HepG2 (cell line): ENCODE data around the gene TOLLIP. TPM values are rescaled to one million over a fixed set of nuclear protein-coding genes. Genes with fewer than 3 reads are reported as not detected.
A peak's percentile ranks its signal among the peaks of the same experiment; 100 is the strongest.

Experiments
- ATAC-seq: fragments of 200-7000 bp; cut with Tn5 transposase; 3 replicates; pipeline ENCODE4 v1.9.1; 2020; ENCODE audit warnings: mild to moderate bottlenecking, moderate library complexity
- BruUV-seq: library from RNA; stranded (reverse); fragments of 400-500 nt; replicated peaks from 2 replicates; lab custom pipeline; 2021; lab: Mats Ljungman, UMichigan
- CTCF ChIA-PET: fragments of 300-600 bp; formaldehyde crosslinking; extraction: SDS; loops from one replicate; lab custom pipeline; 2021; ENCODE audit warnings: low total read pairs, inconsistent platforms, low intra/inter-chr PET ratio; lab: Yijun Ruan, JAX
- POLR2A ChIA-PET: fragments of 350-600 bp; sonication (Branson Sonifier 250); formaldehyde crosslinking; loops from one replicate; lab custom pipeline; 2020; ENCODE audit warnings: antibody characterized with exemption, inconsistent platforms; lab: Yijun Ruan, JAX
- DNase-seq: peaks from one replicate; pipeline ENCODE4 v3.0.0-alpha.2; 2015; ENCODE audit warnings: low spot score
- FAIRE-seq: peaks from 3 replicates; lab custom pipeline; 2011; peaks lifted over from hg19 to GRCh38; lab: Jason Lieb, UNC
- H2AFZ ChIP-seq: one replicate; pipeline ENCODE4 v1.6.1; 2011; ENCODE audit warnings: low read length, inconsistent platforms
- H3K27ac ChIP-seq: fragments of 300-600 bp; 3 replicates; pipeline ENCODE4 v1.8.0; 2011; ENCODE audit warnings: mixed run types, mild to moderate bottlenecking, mixed read lengths, low read length, inconsistent platforms; ENCODE audit not compliant: insufficient read depth; ENCODE audit errors: extremely low read length
- H3K27me3 ChIP-seq, 2 experiments: fragments of 200-600 bp in 1 of 2; 2 replicates in 1 of 2; 3 replicates in 1 of 2; pipeline versions ENCODE4 v1.6.0 to v1.8.0; 2011; ENCODE audit warnings: low read length in 2 of 2, mild to moderate bottlenecking in 2 of 2, moderate library complexity in 2 of 2, inconsistent platforms in 1 of 2; ENCODE audit not compliant: insufficient read depth in 2 of 2, control insufficient read depth in 1 of 2
- H3K36me3 ChIP-seq, 2 experiments: fragments of 200-600 bp in 1 of 2; replicated peaks in 1 of 2; 2 replicates in 1 of 2; 3 replicates in 1 of 2; pipeline versions ENCODE4 v1.5.1 to v1.8.0; 2011; ENCODE audit warnings: low read length in 2 of 2, inconsistent platforms in 1 of 2; ENCODE audit not compliant: insufficient read depth in 2 of 2, control insufficient read depth in 1 of 2
- H3K4me1 ChIP-seq: 2 replicates; pipeline ENCODE4 v1.5.1; 2012; ENCODE audit warnings: low read length, inconsistent platforms; ENCODE audit not compliant: insufficient read depth
- H3K4me2 ChIP-seq: 2 replicates; pipeline ENCODE4 v1.6.0; 2011; ENCODE audit warnings: low read depth, low read length, inconsistent platforms
- H3K4me3 ChIP-seq, 3 experiments: fragments of 200-600 bp in 1 of 3; sonication (generic), shearing (Covaris generic) in 1 of 3; replicated peaks in 1 of 3; 2 replicates each; pipeline ENCODE4 v1.5.1; 2011 to 2016; ENCODE audit warnings: low read length in 3 of 3, inconsistent platforms in 2 of 3, low read depth in 2 of 3, mild to moderate bottlenecking in 2 of 3, control low read depth in 1 of 3, mixed read lengths in 1 of 3; ENCODE audit not compliant: insufficient read depth in 1 of 3
- H3K79me2 ChIP-seq: one replicate; pipeline ENCODE4 v1.6.1; 2011; ENCODE audit warnings: low read length, inconsistent platforms; ENCODE audit not compliant: insufficient read depth
- H3K9ac ChIP-seq: 2 replicates; pipeline ENCODE4 v1.6.0; 2011; ENCODE audit warnings: mild to moderate bottlenecking, low read depth, low read length, inconsistent platforms; ENCODE audit not compliant: insufficient read depth
- H3K9me3 ChIP-seq: 2 replicates; pipeline ENCODE4 v1.5.1; 2012; ENCODE audit warnings: mild to moderate bottlenecking, low read length
- H4K20me1 ChIP-seq: 2 replicates; pipeline ENCODE4 v1.6.0; 2011; ENCODE audit warnings: inconsistent platforms, mild to moderate bottlenecking, low read length, moderate library complexity; ENCODE audit not compliant: insufficient read depth
- ARNT2 ChIP-seq: sonication (generic); formaldehyde crosslinking; IDR thresholded peaks from 2 replicates; pipeline ENCODE4 v1.8.0; 2022; ENCODE audit warnings: mild to moderate bottlenecking, low read depth, missing genetic modification reagents, moderate library complexity
- CREB1 ChIP-seq, 2 experiments: fragments of 450-650 bp in 1 of 2; IDR thresholded peaks; 2 replicates each; pipeline ENCODE4 v1.6.1; 2016 to 2017; ENCODE audit warnings: control low read depth in 1 of 2, mild to moderate bottlenecking in 1 of 2, missing compliant biosample characterization in 1 of 2, missing genetic modification characterization in 1 of 2
- IKZF1 ChIP-seq: fragments of 450-650 bp; IDR thresholded peaks from 2 replicates; pipeline ENCODE4 v1.7.1; 2016
- SP5 ChIP-seq: IDR thresholded peaks from 2 replicates; pipeline ENCODE4 v1.6.1; 2016; ENCODE audit warnings: low read depth, borderline replicate concordance
- YEATS4 ChIP-seq: sonication (generic); formaldehyde crosslinking; IDR thresholded peaks from 2 replicates; pipeline ENCODE4 v1.4.0; 2020; ENCODE audit warnings: missing genetic modification reagents, borderline replicate concordance
- ZFP62 ChIP-seq: sonication (generic); formaldehyde crosslinking; IDR thresholded peaks from 2 replicates; pipeline ENCODE4 v1.4.0; 2020; ENCODE audit warnings: missing genetic modification reagents
- ZNF431 ChIP-seq: sonication (generic); formaldehyde crosslinking; IDR thresholded peaks from 2 replicates; pipeline ENCODE4 v1.9.0; 2022; ENCODE audit warnings: missing genetic modification reagents, low read depth, mild to moderate bottlenecking, borderline replicate concordance
- ZNF816 ChIP-seq: sonication (generic); formaldehyde crosslinking; IDR thresholded peaks from 2 replicates; pipeline ENCODE4 v1.8.0; 2022; ENCODE audit warnings: missing genetic modification reagents, mild to moderate bottlenecking, borderline replicate concordance
- ZSCAN25 ChIP-seq: sonication (generic); formaldehyde crosslinking; IDR thresholded peaks from 2 replicates; pipeline ENCODE4 v1.8.0; 2022; ENCODE audit warnings: mild to moderate bottlenecking, missing genetic modification reagents
- WGBS: methylation state at CpG from one replicate; pipeline ENCODE4 v1.1.6; 2017; ENCODE audit warnings: low lambda C conversion rate; 5-methylcytosine and 5-hydroxymethylcytosine counted together
- in situ Hi-C: cut with HindIII; loops from 2 replicates; pipeline ENCODE4 v1.10.0; 2017; ENCODE audit warnings: low pct_unique_long_range_greater_than_20kb; ENCODE audit not compliant: extremely low pct_ligation_motif_present
- intact Hi-C: fragments of 100-400 bp; cut with micrococcal nuclease; formaldehyde crosslinking; loops from one replicate; pipeline ENCODE4 v1.10.0; 2022; ENCODE audit not compliant: unreplicated experiment
- polyA plus RNA-seq, 8 experiments: library from polyadenylated mRNA; depleted of rRNA in 3 of 8; stranded (reverse) in 7 of 8; unstranded in 1 of 8; fragments of >200 nt; fragmentation: Illumina TruSeq in 4 of 8; extraction: Trizol in 4 of 8; gene quantifications; 2 replicates each; pipeline versions ENCODE4 v1.2.1 to v1.2.3, GENCODE V29; 2011 to 2016; ENCODE audit warnings: low read depth in 4 of 8, missing spikeins in 1 of 8, mixed read lengths in 1 of 8; ENCODE audit not compliant: insufficient read depth in 1 of 8
- total RNA-seq, 5 experiments: library from RNA; depleted of rRNA; stranded (reverse); fragments of >200 nt; fragmentation: Illumina TruSeq; extraction: Trizol; gene quantifications; 2 replicates each; pipeline ENCODE4 v1.2.3, GENCODE V29; 2016; ENCODE audit warnings: low read depth in 1 of 5
- TF ChIP-seq, protein P1 (sequence below): sonication (generic); formaldehyde crosslinking; IDR thresholded peaks from 2 replicates; pipeline ENCODE4 v1.8.0; 2022; ENCODE audit warnings: mild to moderate bottlenecking, missing genetic modification reagents, moderate library complexity
- TF ChIP-seq, protein P2 (sequence below): IDR thresholded peaks from 2 replicates; pipeline ENCODE4 v1.6.1; 2016; ENCODE audit warnings: low read depth, borderline replicate concordance
- TF ChIP-seq, protein P3 (sequence below): sonication (generic); formaldehyde crosslinking; IDR thresholded peaks from 2 replicates; pipeline ENCODE4 v1.8.0; 2023; ENCODE audit warnings: mild to moderate bottlenecking, missing genetic modification reagents
- TF ChIP-seq, protein P4 (sequence below): sonication (generic); formaldehyde crosslinking; IDR thresholded peaks from 2 replicates; pipeline ENCODE4 v1.4.0; 2020; ENCODE audit warnings: mild to moderate bottlenecking, missing genetic modification reagents

Gene TOLLIP
- total and polyA plus RNA-seq, 2 of the 13 experiments (the other 11 are each of a cell fraction or from before 2014, with no cell fraction given) = 25.9 to 47.5 TPM

DNA sequence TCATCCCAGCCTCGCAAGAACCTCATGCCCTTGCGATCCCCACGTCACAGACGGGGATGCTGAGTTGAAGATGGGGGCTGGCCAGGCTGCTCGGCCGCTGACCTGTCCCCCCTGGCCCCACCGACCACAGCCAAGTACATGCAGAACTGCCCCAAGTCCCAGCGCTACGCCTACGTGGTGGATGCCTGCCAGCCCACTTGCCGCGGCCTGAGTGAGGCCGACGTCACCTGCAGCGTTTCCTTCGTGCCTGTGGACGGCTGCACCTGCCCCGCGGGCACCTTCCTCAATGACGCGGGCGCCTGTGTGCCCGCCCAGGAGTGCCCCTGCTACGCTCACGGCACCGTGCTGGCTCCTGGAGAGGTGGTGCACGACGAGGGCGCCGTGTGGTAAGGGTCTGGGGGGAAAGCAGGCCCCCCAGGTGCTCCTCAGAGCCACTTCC, 76.5 kb downstream of the TOLLIP start:
- Histone ChIP-seq H3K27ac (no peak overlapping the region), H3K9me3 (no peaks in the 10 kb centered on the region), H4K20me1 (no peaks in the 10 kb centered on the region), H3K79me2 (no peaks in the 10 kb centered on the region), H3K4me1 (no peaks in the 10 kb centered on the region), H2AFZ (no peak overlapping the region), H3K4me3 (no peak overlapping the region), H3K27me3 (peaks cover 2% of the 10 kb centered on the region in 2 experiments; a peak in 3 of 5 replicates), H3K9ac (no peak overlapping the region), H3K36me3 (no peaks in the 10 kb centered on the region), H3K4me2 (no peak overlapping the region)
- no peak for ATAC-seq
- intact Hi-C loops (loop anchor here (1.0 kb wide), 1 partner anchor 30 kb away; no protein-coding TSS in a partner anchor), in situ Hi-C loops (no loop called here)
- FAIRE-seq = no peak
- DNase-seq = no peak
- POLR2A ChIA-PET = no interaction called here
- no TSS peak for BruUV-seq
- CTCF ChIA-PET = interaction anchor here (1.2 kb wide), 1 partner anchor 30 kb away, joined by 4 read pairs; no protein-coding TSS in a partner anchor
- 61% methylated on average over 15 of the region's 30 CpGs for WGBS
- TF ChIP-seq ZNF431 (CRISPR knock-in tag) (no peak), CREB1 (IDR thresholded peaks at IDR 0.05) (peak; percentile 6; the same call in 1 of the 2 replicates), CREB1 (CRISPR knock-in tag; IDR thresholded peaks at IDR 0.05) (no peak)

DNA sequence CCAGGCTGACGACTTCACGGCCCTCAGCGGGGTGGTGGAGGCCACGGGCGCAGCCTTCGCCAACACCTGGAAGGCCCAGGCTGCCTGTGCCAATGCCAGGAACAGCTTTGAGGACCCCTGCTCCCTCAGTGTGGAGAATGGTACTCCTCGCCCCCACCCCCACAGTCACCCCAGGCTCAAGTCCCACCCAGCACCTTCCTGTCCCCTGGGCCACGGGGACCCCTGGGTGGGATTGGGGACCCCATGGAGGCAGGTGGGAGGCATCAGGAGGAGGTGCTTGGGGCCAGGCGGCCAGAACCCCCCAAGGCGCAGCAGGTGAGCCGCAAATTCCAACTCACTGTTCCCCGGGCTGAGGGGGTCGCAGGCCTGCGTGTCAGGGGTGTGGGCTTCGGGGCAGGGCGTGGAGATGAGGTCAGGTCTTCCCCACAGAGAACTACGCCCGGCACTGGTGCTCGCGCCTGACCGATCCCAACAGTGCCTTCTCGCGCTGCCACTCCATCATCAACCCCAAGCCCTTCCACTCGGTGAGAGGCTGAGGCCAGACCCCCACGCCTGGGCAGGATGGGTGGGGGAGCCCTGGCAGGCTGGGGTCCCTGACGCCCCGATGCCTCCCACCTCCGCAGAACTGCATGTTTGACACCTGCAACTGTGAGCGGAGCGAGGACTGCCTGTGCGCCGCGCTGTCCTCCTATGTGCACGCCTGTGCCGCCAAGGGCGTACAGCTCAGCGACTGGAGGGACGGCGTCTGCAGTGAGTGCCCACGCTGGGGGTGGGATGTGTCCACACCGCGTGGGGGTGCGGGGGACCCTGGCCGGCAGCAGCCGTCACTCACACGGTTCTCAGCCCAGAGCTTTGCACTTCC, 77.2 kb downstream of the TOLLIP start:
- peaks cover 0 to 2% of the 10 kb centered on the region in 2 experiments; a peak in 1 of 5 replicates for H3K27me3 ChIP-seq
- ATAC-seq = no peak
- ChIA-PET CTCF (no interaction called here), POLR2A (no interaction called here)
- no peak overlapping the region for H3K27ac ChIP-seq
- H3K79me2 ChIP-seq = no peaks in the 10 kb centered on the region
- intact Hi-C loops = no loop called here
- H3K9me3 ChIP-seq = no peaks in the 10 kb centered on the region
- H4K20me1 ChIP-seq = no peaks in the 10 kb centered on the region
- no peak overlapping the region for H3K9ac ChIP-seq
- in situ Hi-C loops = no loop called here
- H3K4me2 ChIP-seq = no peak overlapping the region
- H3K4me3 ChIP-seq = no peak overlapping the region
- H2AFZ ChIP-seq = no peak overlapping the region
- no peaks in the 10 kb centered on the region for H3K36me3 ChIP-seq
- no peak for FAIRE-seq
- no peak for DNase-seq
- 68% methylated on average over 20 of the region's 46 CpGs for WGBS
- H3K4me1 ChIP-seq = no peaks in the 10 kb centered on the region
- BruUV-seq = no TSS peak
- no peak for TF ChIP-seq SP5 (CRISPR knock-in tag)
- TF ChIP-seq, protein P1, sequence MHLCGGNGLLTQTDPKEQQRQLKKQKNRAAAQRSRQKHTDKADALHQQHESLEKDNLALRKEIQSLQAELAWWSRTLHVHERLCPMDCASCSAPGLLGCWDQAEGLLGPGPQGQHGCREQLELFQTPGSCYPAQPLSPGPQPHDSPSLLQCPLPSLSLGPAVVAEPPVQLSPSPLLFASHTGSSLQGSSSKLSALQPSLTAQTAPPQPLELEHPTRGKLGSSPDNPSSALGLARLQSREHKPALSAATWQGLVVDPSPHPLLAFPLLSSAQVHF (CRISPR knock-in tag) = no peak
- TF ChIP-seq, protein P2, sequence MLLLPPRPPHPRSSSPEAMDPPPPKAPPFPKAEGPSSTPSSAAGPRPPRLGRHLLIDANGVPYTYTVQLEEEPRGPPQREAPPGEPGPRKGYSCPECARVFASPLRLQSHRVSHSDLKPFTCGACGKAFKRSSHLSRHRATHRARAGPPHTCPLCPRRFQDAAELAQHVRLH (CRISPR knock-in tag) = no peak
- TF ChIP-seq YEATS4 (CRISPR knock-in tag) = no peak
- TF ChIP-seq ZFP62 (CRISPR knock-in tag) = no peak
- TF ChIP-seq IKZF1 = no peak
- no peak for TF ChIP-seq ZNF816 (CRISPR knock-in tag)
- no peak for TF ChIP-seq ARNT2 (CRISPR knock-in tag)
- TF ChIP-seq ZSCAN25 (CRISPR knock-in tag) = no peak
- TF ChIP-seq, protein P3, sequence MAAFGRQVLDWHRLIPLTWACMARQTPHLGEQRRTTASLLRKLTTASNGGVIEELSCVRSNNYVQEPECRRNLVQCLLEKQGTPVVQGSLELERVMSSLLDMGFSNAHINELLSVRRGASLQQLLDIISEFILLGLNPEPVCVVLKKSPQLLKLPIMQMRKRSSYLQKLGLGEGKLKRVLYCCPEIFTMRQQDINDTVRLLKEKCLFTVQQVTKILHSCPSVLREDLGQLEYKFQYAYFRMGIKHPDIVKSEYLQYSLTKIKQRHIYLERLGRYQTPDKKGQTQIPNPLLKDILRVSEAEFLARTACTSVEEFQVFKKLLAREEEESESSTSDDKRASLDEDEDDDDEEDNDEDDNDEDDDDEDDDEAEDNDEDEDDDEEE = no peak
- TF ChIP-seq, protein P4, sequence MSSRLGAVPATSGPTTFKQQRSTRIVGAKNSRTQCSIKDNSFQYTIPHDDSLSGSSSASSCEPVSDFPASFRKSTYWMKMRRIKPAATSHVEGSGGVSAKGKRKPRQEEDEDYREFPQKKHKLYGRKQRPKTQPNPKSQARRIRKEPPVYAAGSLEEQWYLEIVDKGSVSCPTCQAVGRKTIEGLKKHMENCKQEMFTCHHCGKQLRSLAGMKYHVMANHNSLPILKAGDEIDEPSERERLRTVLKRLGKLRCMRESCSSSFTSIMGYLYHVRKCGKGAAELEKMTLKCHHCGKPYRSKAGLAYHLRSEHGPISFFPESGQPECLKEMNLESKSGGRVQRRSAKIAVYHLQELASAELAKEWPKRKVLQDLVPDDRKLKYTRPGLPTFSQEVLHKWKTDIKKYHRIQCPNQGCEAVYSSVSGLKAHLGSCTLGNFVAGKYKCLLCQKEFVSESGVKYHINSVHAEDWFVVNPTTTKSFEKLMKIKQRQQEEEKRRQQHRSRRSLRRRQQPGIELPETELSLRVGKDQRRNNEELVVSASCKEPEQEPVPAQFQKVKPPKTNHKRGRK (CRISPR knock-in tag) = no peak
